K562 (cell line): ENCODE measurements around the gene HTR3B. TPM values are rescaled to one million over a fixed set of nuclear protein-coding genes. Genes with fewer than 3 reads are reported as not detected.
A peak's percentile ranks its signal among the peaks of the same experiment; 100 is the strongest.

Experiments
- ATAC-seq: fragments of 200-7000 bp; cut with Tn5 transposase; 3 replicates; pipeline ENCODE4 v1.9.1; 2020; ENCODE audit warnings: moderate library complexity
- BruUV-seq: library from RNA; stranded (reverse); fragments of 400-500 nt; replicated peaks from 2 replicates; lab custom pipeline; 2021; lab: Mats Ljungman, UMichigan
- CTCF ChIA-PET: fragments of 300-600 bp; formaldehyde crosslinking; extraction: SDS; loops from one replicate; lab custom pipeline; 2021; ENCODE audit warnings: low intra/inter-chr PET ratio; lab: Yijun Ruan, JAX
- POLR2A ChIA-PET: fragments of 300-600, 350-650 bp; sonication (Branson Sonifier 250); formaldehyde crosslinking; extraction: SDS; loops from one replicate; lab custom pipeline; 2021; ENCODE audit warnings: antibody characterized with exemption, inconsistent platforms; lab: Yijun Ruan, JAX
- DNase-seq, 4 experiments: peaks; one replicate each; pipeline versions ENCODE4 v3.0.0 to v3.0.0-alpha.2; 2011 to 2018; ENCODE audit warnings: low spot score in 3 of 4, mixed read lengths in 3 of 4; ENCODE audit errors: extremely low read depth in 1 of 4
- FAIRE-seq: peaks from 2 replicates; lab custom pipeline; 2011; peaks lifted over from hg19 to GRCh38; lab: Jason Lieb, UNC
- H2AFZ ChIP-seq: 2 replicates; pipeline ENCODE4 v1.6.0; 2011; ENCODE audit warnings: low read depth, low read length, control low read depth, inconsistent platforms
- H3K27ac ChIP-seq: fragments of 200-600 bp; 3 replicates; pipeline ENCODE4 v1.8.0; 2011; ENCODE audit warnings: low read depth, mild to moderate bottlenecking, control low read depth, inconsistent platforms, low read length, moderate library complexity, mixed read lengths; ENCODE audit errors: extremely low read depth
- H3K27me3 ChIP-seq, 2 experiments: fragments of 300-600 bp in 1 of 2; 2 replicates in 1 of 2; 3 replicates in 1 of 2; pipeline versions ENCODE4 v1.6.0 to v1.8.0; 2011; ENCODE audit warnings: inconsistent platforms in 2 of 2, low read length in 2 of 2, mild to moderate bottlenecking in 1 of 2, mixed read lengths in 1 of 2, moderate library complexity in 1 of 2; ENCODE audit not compliant: control insufficient read depth in 2 of 2, insufficient read depth in 2 of 2
- H3K36me3 ChIP-seq: fragments of 300-600 bp; 3 replicates; pipeline ENCODE4 v1.8.0; 2011; ENCODE audit warnings: mild to moderate bottlenecking, low read length, inconsistent platforms; ENCODE audit not compliant: control insufficient read depth, insufficient read depth
- H3K4me1 ChIP-seq, 2 experiments: fragments of 200-600 bp in 1 of 2; replicated peaks in 1 of 2; 2 replicates in 1 of 2; 3 replicates in 1 of 2; pipeline versions ENCODE4 v1.5.1 to v1.8.0; 2011; ENCODE audit warnings: inconsistent platforms in 2 of 2, low read length in 2 of 2, mild to moderate bottlenecking in 1 of 2, mixed read lengths in 1 of 2, moderate library complexity in 1 of 2; ENCODE audit not compliant: control insufficient read depth in 2 of 2, insufficient read depth in 2 of 2
- H3K4me2 ChIP-seq: 2 replicates; pipeline ENCODE4 v1.6.1; 2011; ENCODE audit warnings: low read length, control low read depth, inconsistent platforms, mixed read lengths; ENCODE audit not compliant: insufficient read depth
- H3K4me3 ChIP-seq: fragments of 200-600 bp; sonication (generic), shearing (Covaris generic); 2 replicates; pipeline ENCODE4 v1.5.1; 2016; ENCODE audit warnings: control low read depth, inconsistent platforms
- H3K79me2 ChIP-seq: fragments of 200-600 bp; 3 replicates; pipeline ENCODE4 v1.8.0; 2011; ENCODE audit warnings: low read length, inconsistent platforms; ENCODE audit not compliant: control insufficient read depth, insufficient read depth
- H3K9ac ChIP-seq, 2 experiments: 2 replicates each; pipeline versions ENCODE4 v1.6.0 to v1.6.1; 2011; ENCODE audit warnings: low read depth in 2 of 2, low read length in 2 of 2, control low read depth in 1 of 2, inconsistent platforms in 1 of 2, mild to moderate bottlenecking in 1 of 2, mixed read lengths in 1 of 2; ENCODE audit not compliant: insufficient read depth in 1 of 2
- H3K9me1 ChIP-seq: one replicate; pipeline ENCODE4 v1.6.0; 2011; ENCODE audit warnings: inconsistent platforms, mild to moderate bottlenecking, low read length, moderate library complexity; ENCODE audit not compliant: control insufficient read depth, insufficient read depth
- H3K9me3 ChIP-seq: replicated peaks from 2 replicates; pipeline ENCODE4 v1.5.1; 2011; ENCODE audit warnings: low read depth, low read length, inconsistent platforms; ENCODE audit not compliant: control insufficient read depth, insufficient read depth
- H4K20me1 ChIP-seq: replicated peaks from 2 replicates; pipeline ENCODE4 v1.6.1; 2011; ENCODE audit warnings: low read length, inconsistent platforms, mixed read lengths; ENCODE audit not compliant: control insufficient read depth, insufficient read depth
- ESRRB ChIP-seq: fragments of 250-450 bp; sonication (Bioruptor Pico); IDR thresholded peaks from 2 replicates; pipeline ENCODE4 v1.5.0; 2020; ENCODE audit warnings: mild to moderate bottlenecking, moderate library complexity, borderline replicate concordance
- GABPA ChIP-seq: fragments of 200-800 bp; sonication (Bioruptor generic); conservative IDR thresholded peaks from 2 replicates; pipeline ENCODE4 v1.6.1; 2016; ENCODE audit warnings: low read depth, missing genetic modification characterization, missing compliant biosample characterization
- KHSRP ChIP-seq: fragments of 450-650 bp; IDR thresholded peaks from 2 replicates; pipeline ENCODE4 v1.6.1; 2017
- MAFF ChIP-seq: IDR thresholded peaks from 2 replicates; pipeline ENCODE4 v1.6.1; 2012; ENCODE audit warnings: low read length, improper control_type of control experiment
- MAFG ChIP-seq: fragments of 450-650 bp; conservative IDR thresholded peaks from 2 replicates; pipeline ENCODE4 v1.6.1; 2016; ENCODE audit warnings: missing genetic modification characterization, missing compliant biosample characterization
- MYNN ChIP-seq, 2 experiments: sonication (generic); formaldehyde crosslinking in 1 of 2; IDR thresholded peaks; 2 replicates each; pipeline versions ENCODE4 v1.5.0 to v1.6.1; 2016 to 2020; ENCODE audit warnings: antibody characterized with exemption in 1 of 2, missing genetic modification reagents in 1 of 2
- POLR2G ChIP-seq: fragments of 200-400 bp; formaldehyde crosslinking; IDR thresholded peaks from 2 replicates; pipeline ENCODE4 v1.6.1; 2017; ENCODE audit warnings: low read depth, mild to moderate bottlenecking, antibody characterized with exemption, low read length, moderate library complexity
- POLR3A ChIP-seq: IDR thresholded peaks from 2 replicates; pipeline ENCODE4 v1.6.1; 2011; ENCODE audit warnings: borderline replicate concordance, mild to moderate bottlenecking, moderate library complexity; ENCODE audit not compliant: insufficient read length, insufficient read depth; ENCODE audit errors: extremely low read depth
- SRSF3 ChIP-seq: fragments of 200-400 bp; formaldehyde crosslinking; IDR thresholded peaks from 2 replicates; pipeline ENCODE4 v1.6.1; 2016; ENCODE audit warnings: mild to moderate bottlenecking, low read length, moderate library complexity; ENCODE audit not compliant: insufficient read depth
- TBP ChIP-seq: optimal IDR thresholded peaks from 2 replicates; pipeline ENCODE3; 2011; ENCODE audit warnings: low read depth, low read length, improper control_type of control experiment
- ZBTB7A ChIP-seq: IDR thresholded peaks from 2 replicates; pipeline ENCODE4 v1.6.1; 2011; ENCODE audit warnings: low read depth, mild to moderate bottlenecking, low read length, moderate library complexity, borderline replicate concordance; ENCODE audit not compliant: control insufficient read depth
- ZNF143 ChIP-seq: sonication (generic); formaldehyde crosslinking; IDR thresholded peaks from 2 replicates; pipeline ENCODE4 v1.9.0; 2022; ENCODE audit warnings: mild to moderate bottlenecking, missing genetic modification reagents
- ZNF232 ChIP-seq: sonication (generic); formaldehyde crosslinking; IDR thresholded peaks from 2 replicates; pipeline ENCODE4 v1.8.0; 2022; ENCODE audit warnings: mild to moderate bottlenecking, missing genetic modification reagents
- ZNF444 ChIP-seq: fragments of 250-450 bp; sonication (Bioruptor Pico); IDR thresholded peaks from 2 replicates; pipeline ENCODE4 v1.4.0; 2020; ENCODE audit warnings: mild to moderate bottlenecking, moderate library complexity
- ZNF740 ChIP-seq, 3 experiments: fragments of 200-800 bp in 1 of 3; sonication (Bioruptor generic) in 1 of 3; sonication (generic) in 1 of 3; formaldehyde crosslinking in 1 of 3; IDR thresholded peaks; 2 replicates each; pipeline versions ENCODE4 v1.6.1 to v1.8.0; 2016 to 2022; ENCODE audit warnings: mild to moderate bottlenecking in 2 of 3, missing compliant biosample characterization in 2 of 3, missing genetic modification characterization in 2 of 3, missing genetic modification reagents in 1 of 3
- ZSCAN29 ChIP-seq: fragments of 450-650 bp; IDR thresholded peaks from 2 replicates; pipeline ENCODE4 v1.6.1; 2017
- WGBS: fragments of 100-300 bp; shearing (Covaris generic); methylation state at CpG from one replicate; pipeline ENCODE4 v1.1.6; 2016; ENCODE audit warnings: low coverage, mixed read lengths; ENCODE audit not compliant: insufficient coverage; ENCODE audit errors: missing lambda C conversion rate; 5-methylcytosine and 5-hydroxymethylcytosine counted together
- in situ Hi-C: fragments of 300-500 bp; cut with MboI; formaldehyde crosslinking; loops from 4 replicates; pipeline ENCODE4 v1.15.0; 2018; ENCODE audit warnings: inconsistent platforms, mixed read lengths
- intact Hi-C: fragments of 100-400 bp; cut with micrococcal nuclease; formaldehyde crosslinking; loops from 2 replicates; pipeline ENCODE4 v1.14.2; 2022
- polyA plus RNA-seq, 8 experiments: library from polyadenylated mRNA; depleted of rRNA in 4 of 8; stranded (reverse) in 5 of 8; unstranded in 3 of 8; fragments of >200 nt; fragmentation: Nextera tagmentation in 2 of 8; fragmentation: Illumina TruSeq in 1 of 8; extraction: Ambion mirVana in 2 of 8; extraction: Trizol in 1 of 8; gene quantifications; 2 replicates each; pipeline versions ENCODE4 v1.2.1 to v1.2.3, GENCODE V29; 2011 to 2014; ENCODE audit warnings: inconsistent platforms in 1 of 8, missing spikeins in 1 of 8
- total RNA-seq, 7 experiments: library from RNA; depleted of rRNA in 6 of 7; stranded (reverse); fragments of >200 nt in 6 of 7; fragmentation: Illumina TruSeq in 2 of 7; extraction: Trizol in 2 of 7; gene quantifications; 2 replicates each; pipeline versions ENCODE4 v1.2.1 to v1.2.3, GENCODE V29; 2011 to 2021; ENCODE audit warnings: low replicate concordance in 1 of 7

Gene HTR3B
- total and polyA plus RNA-seq, 9 of the 15 experiments (the other 6 are each of a cell fraction or from before 2014, with no cell fraction given), result not detected

GRCh38 chr11:113862435-113862834 lies 42.2 kb upstream of the HTR3B start:
- Histone ChIP-seq H3K4me2 (no peak overlapping the region), H2AFZ (no peak overlapping the region), H3K27me3 (no peaks in the 10 kb centered on the region), H3K9ac (no peak overlapping the region), H4K20me1 (no peaks in the 10 kb centered on the region; the same call in 1 of the 2 replicates), H3K79me2 (peaks cover 9% of the 10 kb centered on the region; the same call in 2 of the 3 replicates), H3K4me1 (no peaks in the 10 kb centered on the region), H3K9me1 (peaks cover 3% of the 10 kb centered on the region), H3K36me3 (peaks cover 3% of the 10 kb centered on the region; the same call in 1 of the 3 replicates), H3K9me3 (no peaks in the 10 kb centered on the region), H3K27ac (no peak overlapping the region), H3K4me3 (no peak overlapping the region)
- in situ Hi-C loops (no loop called here), intact Hi-C loops (no loop called here)
- no peak for TF ChIP-seq ZNF143 (CRISPR knock-in tag)
- no peak for TF ChIP-seq POLR3A
- no peak for TF ChIP-seq POLR2G
- TF ChIP-seq MYNN (IDR thresholded peaks at IDR 0.05), result no peak
- TF ChIP-seq MYNN (CRISPR knock-in tag; IDR thresholded peaks at IDR 0.05), result no peak
- ChIA-PET CTCF (no interaction called here), POLR2A (interaction anchor here (0.6 to 0.9 kb wide), 3 partner anchors 8 to 135 kb away, joined by 3 read pairs; no protein-coding TSS in a partner anchor)
- DNase-seq (no peak), ATAC-seq (no peak), FAIRE-seq (no peak)
- no TSS peak for BruUV-seq
- 53% methylated on average over 5 of the region's 5 CpGs for WGBS

- intact Hi-C loops (no loop called here), in situ Hi-C loops (no loop called here)
- ChIA-PET CTCF (no interaction called here), POLR2A (interaction anchor here (0.8 to 1.7 kb wide), 2 partner anchors 9 to 11 kb away, joined by 3 to 6 read pairs; partner anchors contain the start of gene USP28)
- Histone ChIP-seq H3K36me3 (peaks cover 6% of the 10 kb centered on the region; the same call in 1 of the 3 replicates), H3K9me1 (peaks cover 3% of the 10 kb centered on the region), H3K27me3 (no peaks in the 10 kb centered on the region), H3K27ac (no peak overlapping the region), H3K4me2 (no peak overlapping the region), H3K9ac (no peak overlapping the region), H3K9me3 (no peaks in the 10 kb centered on the region), H3K79me2 (peaks cover 9% of the 10 kb centered on the region; the same call in 2 of the 3 replicates), H3K4me3 (no peak overlapping the region), H2AFZ (no peak overlapping the region), H3K4me1 (no peaks in the 10 kb centered on the region), H4K20me1 (no peaks in the 10 kb centered on the region; the same call in 1 of the 2 replicates)
- no TSS peak for BruUV-seq
- DNase-seq (no peak), ATAC-seq (no peak), FAIRE-seq (no peak)
- WGBS, result 78% methylated on average over 3 of the region's 3 CpGs
- TF ChIP-seq MAFF (peak; percentile 78), KHSRP (no peak), MAFG (peak; percentile 73), SRSF3 (no peak), ZNF232 (CRISPR knock-in tag) (no peak), ZNF444 (CRISPR knock-in tag) (no peak), ZNF740 (CRISPR knock-in tag; IDR thresholded peaks at IDR 0.05) (no peak), ZNF740 (tag; IDR thresholded peaks at IDR 0.05) (no peak), TBP (no peak), ZBTB7A (no peak), GABPA (tag) (no peak), ESRRB (CRISPR knock-in tag) (no peak), ZSCAN29 (no peak)
These were observed 40.2 kb upstream of the HTR3B start for GRCh38 chr11:113864410-113864809.
